NB4 (cell line): ENCODE data around the gene ASCC3.

Source experiments
- POLR2A ChIP-seq: IDR thresholded peaks from 2 replicates; pipeline ENCODE4 v1.6.1; 2011; ENCODE audit warnings: mild to moderate bottlenecking; ENCODE audit not compliant: insufficient read length; ENCODE audit errors: extremely low read depth
- TF ChIP-seq, protein P1 (sequence below): IDR thresholded peaks from 2 replicates; pipeline ENCODE4 v1.6.1; 2011; ENCODE audit warnings: low read depth, low read length

DNA sequence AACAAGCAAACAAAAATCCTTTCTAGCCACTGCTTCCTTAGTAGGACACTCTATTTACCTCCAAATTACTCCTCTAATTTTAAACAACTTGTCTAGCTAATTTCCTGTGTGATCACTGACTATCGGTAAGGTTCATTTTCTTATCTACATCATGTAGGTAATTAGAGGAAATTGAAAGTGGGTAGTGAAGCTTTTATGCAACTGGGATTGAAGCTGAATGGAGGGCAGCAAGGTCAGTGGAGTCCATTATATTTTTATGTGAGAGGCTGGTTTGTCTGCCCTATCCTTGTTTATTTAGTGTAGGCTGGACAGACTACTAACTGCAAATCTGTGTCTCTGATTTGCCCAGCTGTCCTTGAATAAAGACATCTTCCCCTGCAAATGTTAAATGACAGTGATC, 327.9 kb downstream of the ASCC3 start:
- TF ChIP-seq, protein P1, sequence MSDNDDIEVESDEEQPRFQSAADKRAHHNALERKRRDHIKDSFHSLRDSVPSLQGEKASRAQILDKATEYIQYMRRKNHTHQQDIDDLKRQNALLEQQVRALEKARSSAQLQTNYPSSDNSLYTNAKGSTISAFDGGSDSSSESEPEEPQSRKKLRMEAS, result no peak
- no peak for TF ChIP-seq POLR2A
